Mammary epithelial cell (primary cell): Measurements from ENCODE around the gene VARS1.

Experiments used
- CTCF ChIP-seq, 2 donors: IDR thresholded peaks in 1 of 2; conservative IDR thresholded peaks in 1 of 2; 2 replicates each; pipeline ENCODE4 v1.5.1; 2011 to 2012; ENCODE audit warnings: inconsistent platforms in 2 of 2, low read length in 2 of 2, mild to moderate bottlenecking in 2 of 2, control low read depth in 1 of 2, low read depth in 1 of 2; ENCODE audit not compliant: insufficient read depth in 1 of 2; ENCODE audit errors: extremely low read depth in 1 of 2
- EZH2 ChIP-seq: IDR thresholded peaks from 2 replicates; pipeline ENCODE4 v1.6.1; 2012; ENCODE audit warnings: low read length, inconsistent platforms, borderline replicate concordance

- TF ChIP-seq CTCF (conservative IDR thresholded peaks at IDR 0.05 in 1 of 2, IDR thresholded peaks at IDR 0.05 in 1 of 2; ENCODE audit: extremely low read depth in 1 of 2, insufficient read depth in 1 of 2, low read depth in 1 of 2, low read length in 2 of 2) (no peak), EZH2 (no peak)
Measured at GRCh38 chr6:31811645-31812044, 16.1 kb upstream of the VARS1 start.
